GM21528 (cell line): ENCODE data around the gene MARK1.

Experiments used
- ATAC-seq: cut with Tn5 transposase; IDR thresholded peaks from one replicate; pipeline ENCODE4 v1.9.1; 2021; ENCODE audit warnings: mild to moderate bottlenecking, moderate library complexity; ENCODE audit not compliant: unreplicated experiment, low FRiP score

The MARK1 gene

DNA sequence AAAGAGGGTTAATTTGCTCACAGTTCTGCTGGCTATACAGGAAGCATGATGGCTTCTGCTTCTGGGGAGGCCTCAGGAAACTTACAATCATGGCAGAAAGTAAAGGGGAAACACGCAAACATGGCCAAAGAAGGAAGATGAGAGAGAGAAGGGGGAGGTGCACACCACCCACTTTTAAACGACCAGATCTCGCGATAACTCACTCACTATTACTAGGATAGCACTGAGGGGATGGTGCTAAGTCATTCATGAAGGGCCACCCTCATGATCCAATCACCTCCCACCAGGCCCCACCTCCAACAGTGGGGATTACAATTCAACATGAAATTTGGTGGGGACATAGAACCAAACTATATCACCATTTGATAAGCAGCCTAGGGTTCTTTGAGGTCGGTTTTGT is 159.9 kb downstream of the MARK1 start:
- no peak for ATAC-seq

DNA sequence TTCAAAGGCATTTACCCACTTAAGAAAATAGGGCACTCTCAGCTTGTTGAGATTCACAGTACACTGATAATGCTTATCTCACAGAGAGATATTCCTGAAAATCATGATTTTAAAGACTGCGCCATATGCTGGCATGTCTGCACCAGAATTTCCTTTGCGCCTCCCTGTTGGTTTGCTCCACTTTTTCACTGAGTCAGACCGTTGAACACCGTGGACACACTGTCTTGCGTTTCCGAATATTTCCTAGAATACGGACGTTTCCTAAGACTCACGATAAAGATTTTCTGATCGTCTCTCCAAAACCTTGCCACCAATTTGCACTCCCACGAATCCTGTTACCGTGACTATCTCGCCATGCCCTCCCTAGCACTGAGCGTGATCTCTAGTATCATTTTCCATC is 161.7 kb downstream of the MARK1 start:
- ATAC-seq: no peak

DNA sequence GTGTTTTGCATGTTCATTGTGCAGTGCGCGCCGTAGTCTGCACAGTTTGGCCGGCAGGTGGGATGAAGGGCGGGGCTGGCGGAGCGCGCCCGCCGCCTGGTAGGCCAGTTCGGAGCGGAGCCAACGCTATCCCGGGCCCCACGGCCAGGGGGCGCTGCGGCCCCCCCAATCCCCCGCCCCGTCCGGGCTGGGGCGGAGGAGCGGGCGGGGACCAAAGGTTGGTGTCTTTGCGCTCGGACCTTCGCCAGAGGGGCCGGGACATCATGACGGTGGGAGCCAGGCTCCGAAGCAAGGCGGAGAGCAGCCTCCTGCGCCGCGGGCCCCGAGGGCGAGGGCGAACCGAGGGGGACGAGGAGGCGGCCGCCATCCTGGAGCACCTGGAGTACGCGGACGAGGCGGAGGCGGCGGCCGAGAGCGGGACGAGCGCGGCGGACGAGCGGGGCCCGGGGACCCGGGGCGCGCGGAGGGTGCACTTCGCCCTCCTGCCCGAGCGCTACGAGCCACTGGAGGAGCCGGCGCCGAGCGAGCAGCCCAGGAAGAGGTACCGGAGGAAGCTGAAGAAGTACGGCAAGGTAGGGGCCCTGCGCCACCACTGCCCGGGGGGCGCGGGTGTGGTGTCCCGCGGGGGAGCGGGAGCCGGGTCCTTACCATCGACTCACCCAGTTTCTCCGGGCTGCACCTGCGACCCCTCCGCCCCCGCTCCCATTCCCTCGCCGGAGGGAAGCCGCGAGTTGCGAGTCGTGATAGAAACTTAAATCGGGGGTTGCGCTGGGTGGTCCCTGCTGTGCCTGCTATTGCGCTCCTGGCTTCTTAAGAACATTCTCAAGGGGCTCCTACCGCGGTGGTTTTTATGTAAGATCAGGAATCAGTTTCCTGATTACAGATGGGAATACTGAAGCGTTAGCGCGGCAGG is 162.5 kb downstream of the MARK1 start, which contains the start of gene C1orf115:
Gene C1orf115 (plus strand): TSS at position 224 of the 913 bp plus-strand sequence. CDS start 40 bp downstream, at position 264.
- peak; percentile 99 for ATAC-seq

DNA sequence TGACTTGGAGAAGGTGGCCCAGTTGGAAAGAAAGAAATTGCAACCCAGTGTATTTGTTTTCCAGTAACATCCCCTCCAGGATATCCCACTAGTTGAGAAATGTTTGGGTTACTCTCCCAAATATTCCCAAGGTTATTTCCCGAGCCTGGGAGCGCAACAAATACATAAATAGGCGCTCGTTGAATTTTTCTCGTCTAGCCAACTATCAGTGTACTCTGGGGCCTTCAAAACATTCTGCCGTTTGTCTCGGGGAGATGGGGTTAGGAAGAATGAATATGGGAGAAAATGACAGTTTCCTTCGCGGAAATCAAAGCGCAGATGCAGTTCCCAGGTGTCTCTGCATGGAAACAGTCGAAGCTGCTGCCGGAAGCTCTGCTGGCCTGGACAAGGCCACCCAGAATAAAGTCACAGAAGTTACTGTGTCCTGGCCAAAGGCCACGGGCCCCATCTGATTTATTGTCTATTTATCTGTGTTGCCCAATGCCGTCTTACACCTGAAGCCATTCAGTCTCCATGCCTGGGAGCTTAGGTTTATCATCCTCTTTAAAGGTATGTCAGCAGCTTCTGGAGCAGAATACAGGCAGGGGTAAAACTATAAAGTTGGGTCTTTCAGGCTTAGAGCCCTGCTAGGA is 163.2 kb downstream of the MARK1 start:
- ATAC-seq: no peak

DNA sequence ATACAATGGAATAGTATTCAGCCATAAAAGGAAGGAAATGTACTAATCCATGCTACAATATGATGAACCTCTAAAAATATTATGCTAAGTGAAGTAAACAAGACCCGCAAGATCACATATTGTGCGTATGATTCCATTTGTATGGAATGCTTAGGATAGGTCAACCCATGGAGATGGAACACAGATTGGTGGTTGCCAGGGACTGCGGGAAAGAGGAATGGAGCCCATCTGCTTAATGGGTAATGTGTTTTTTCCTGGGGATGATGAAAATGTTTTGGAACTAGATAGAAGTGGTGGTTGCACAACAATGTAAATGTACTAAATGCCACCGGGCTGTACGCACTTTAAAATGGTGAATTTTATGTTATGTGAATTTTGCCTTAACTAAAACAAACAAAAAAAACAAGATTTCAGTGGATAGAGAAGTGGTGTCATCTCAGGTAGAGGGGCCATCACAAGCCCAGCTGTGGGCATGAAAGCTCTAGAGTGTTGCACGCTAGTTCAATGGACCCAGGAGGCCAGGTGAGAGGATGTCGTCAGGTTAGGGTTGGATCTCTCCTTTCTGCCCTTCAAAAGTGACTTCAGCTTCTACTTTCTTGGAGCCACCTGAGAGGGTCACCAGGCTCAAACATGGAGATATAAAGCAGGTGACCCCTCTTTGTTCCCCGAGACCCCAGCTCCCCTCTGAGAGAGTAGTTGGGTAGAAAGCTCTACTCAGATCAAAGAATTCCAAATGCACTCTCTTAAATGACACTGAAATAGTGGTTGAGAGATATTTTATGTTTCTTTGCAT is 164.7 kb downstream of the MARK1 start:
- ATAC-seq: no peak

DNA sequence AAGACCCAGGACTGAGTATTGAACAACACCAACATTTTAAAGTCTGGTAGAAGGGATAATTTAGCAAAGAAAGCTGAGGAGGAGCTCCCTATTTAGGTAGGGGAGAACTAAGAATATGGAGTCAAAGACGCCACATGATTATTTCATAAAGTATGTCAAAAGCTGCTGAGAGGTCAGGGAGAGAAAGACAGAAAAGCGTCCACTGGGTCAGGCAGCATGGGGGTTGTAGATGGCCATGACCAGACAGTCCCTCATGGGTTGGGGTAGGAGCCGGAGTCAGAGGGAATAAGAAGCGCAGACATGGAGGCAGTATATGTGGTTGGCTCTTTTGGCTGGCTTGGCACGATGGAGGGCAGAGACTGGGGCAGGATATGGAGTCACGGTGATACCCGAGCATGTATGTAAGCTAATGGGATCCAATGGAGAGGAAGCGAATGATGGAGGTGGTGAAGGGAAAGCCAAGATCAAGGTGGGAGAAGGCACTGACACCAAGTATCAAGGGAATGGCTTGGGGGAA is 167.0 kb downstream of the MARK1 start:
- no peak for ATAC-seq

DNA sequence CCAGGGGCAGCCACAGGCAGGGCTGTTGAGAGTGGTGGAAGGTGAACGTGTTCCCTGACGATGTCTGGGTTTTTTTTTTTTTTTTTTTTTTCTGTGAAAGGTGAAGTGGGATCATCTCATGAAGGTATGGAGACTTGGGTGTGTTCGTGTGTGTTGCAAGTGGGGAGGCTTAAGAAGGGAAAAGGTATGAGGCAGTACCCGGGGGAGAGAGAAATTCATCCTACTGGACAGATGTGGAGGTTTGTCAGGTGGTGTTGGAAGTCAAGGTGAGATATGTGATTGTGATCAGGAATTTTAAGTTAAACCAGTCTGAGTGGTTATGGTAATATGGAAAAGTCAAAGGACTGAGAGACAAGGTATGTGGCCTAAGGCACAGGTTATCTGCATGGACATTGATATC is 167.5 kb downstream of the MARK1 start:
- no peak for ATAC-seq

DNA sequence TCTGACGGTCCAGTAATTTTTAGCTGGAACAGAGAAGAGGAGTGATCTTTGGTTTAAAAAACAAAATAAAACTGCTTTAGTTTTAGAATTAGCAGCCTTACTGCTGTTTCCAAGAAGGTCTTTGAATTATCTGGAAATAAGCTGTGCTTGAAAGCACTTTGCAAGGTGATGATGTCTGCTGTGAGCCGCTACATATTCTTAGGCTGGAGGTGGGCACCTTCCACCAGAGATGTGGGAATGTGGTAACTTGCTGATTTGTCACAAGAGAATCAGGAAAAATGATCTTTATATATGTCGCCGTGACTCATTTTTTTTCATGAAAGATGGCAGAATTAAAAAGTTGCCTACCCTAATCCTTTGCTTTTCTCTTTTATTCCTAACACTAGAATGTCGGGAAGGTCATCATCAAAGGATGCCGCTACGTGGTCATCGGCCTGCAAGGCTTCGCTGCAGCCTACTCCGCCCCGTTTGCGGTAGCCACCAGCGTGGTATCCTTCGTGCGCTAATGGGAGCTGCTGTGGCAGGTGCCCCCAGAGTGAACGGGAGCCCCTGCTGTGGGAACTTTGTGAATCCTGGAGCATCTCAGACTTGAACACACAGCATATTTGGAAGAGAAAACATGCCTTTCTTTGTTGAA is 168.4 kb downstream of the MARK1 start:
- ATAC-seq: no peak

DNA sequence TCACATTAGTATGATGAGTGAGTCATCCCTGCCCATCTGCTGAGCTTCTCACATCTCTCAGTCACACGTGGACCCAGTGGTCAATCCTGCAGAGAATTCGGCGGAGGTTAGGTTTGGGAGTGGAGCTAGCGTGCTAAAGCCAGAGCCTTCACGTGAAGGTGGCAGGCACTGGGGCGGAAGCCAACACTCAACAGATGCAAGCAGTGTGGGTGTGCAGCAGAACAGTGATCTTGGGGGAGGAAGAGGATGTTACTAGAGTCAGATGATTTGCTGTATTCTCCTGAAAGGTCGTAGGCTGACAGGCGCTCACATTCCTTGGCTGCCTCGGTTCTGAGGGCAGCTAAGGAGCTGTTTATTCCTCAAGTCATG is 168.9 kb downstream of the MARK1 start:
- no peak for ATAC-seq

DNA sequence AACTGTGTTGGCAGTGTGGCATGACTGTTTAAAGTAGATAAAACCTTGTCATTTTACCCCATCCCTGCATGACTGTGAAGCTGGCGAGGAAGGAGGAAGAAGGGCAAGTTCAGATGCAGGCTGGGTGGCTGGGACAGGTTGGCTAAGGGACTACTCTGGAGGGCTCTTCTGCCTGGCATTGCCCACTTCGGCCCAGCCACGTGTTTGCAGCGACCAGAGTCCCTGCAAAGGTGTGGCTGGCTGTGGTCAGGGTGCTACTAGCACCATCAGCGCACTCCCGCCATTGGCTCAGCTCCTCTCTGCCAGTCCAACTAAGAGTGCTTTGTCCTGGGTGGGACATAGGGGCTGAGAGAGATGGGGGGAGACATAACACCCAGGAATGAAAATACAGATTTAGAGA is 169.4 kb downstream of the MARK1 start:
- ATAC-seq: no peak

DNA sequence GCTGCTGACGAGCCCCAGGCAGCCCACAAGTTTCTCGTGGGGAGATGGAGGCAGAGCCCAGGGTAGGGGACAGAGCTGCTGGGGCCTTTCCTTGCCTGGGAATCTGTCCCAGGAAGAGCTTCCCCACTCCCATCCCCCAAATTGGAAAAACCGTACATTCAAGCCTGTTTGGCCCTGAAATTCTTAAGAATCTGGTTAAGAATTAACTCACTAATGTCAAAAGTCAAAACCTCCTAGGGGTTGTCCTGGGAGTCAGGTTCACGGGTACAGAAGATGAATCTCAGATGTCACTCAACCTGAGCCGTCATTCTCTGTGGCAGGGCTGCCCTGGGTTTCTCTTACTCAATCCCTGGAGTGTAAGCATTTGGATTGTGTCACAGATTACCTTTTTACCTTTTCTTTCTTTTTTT is 170.7 kb downstream of the MARK1 start:
- no peak for ATAC-seq

DNA sequence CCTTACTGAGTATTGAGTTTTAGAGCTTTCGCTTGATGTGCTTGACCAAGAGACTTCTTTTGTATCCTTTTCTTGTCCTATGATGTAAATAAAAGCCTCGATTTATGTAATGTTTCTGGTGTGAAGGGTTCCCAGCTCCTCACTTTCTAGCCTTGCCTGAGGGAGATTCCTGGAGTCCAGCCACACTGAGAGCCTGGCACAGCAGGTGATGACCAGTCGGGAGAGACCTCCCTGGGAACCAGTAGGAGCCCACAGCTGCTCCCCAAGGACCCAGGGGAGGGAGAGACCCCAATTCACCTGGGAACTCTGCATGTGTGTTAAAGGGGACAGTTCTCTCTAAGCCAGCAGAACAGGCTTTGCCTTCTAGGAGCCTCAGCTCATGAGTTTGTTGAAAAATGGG is 171.1 kb downstream of the MARK1 start:
- ATAC-seq: no peak

DNA sequence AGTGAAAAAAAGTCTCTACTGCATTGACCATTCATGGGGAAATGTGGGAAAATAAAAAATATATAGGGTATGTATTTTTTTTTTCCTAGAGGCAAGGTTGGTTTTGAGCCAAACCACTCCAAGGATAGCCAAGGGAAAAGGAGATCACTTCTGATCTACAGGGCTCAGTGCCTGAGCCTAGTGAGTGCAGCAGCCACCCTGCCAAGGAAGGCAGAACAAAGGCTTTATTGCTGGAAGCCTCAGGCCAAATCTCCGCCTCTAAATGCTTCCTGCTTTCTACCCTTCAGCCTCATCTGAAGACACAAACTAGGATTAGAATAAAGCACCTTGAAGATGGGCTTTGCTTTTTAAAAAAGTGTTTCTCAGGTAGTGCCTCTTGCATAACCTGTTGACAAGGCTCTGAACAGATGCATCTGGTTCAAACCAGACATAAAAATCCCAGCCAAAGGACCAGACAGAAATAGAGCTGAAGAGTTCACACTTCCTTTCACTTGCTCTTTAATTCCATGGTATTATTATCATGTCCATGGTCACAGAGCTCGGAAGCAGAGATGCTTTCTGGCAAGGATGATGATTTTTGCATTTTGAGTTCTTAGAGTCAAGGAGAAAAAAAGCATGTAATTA is 172.7 kb downstream of the MARK1 start:
- no peak for ATAC-seq

DNA sequence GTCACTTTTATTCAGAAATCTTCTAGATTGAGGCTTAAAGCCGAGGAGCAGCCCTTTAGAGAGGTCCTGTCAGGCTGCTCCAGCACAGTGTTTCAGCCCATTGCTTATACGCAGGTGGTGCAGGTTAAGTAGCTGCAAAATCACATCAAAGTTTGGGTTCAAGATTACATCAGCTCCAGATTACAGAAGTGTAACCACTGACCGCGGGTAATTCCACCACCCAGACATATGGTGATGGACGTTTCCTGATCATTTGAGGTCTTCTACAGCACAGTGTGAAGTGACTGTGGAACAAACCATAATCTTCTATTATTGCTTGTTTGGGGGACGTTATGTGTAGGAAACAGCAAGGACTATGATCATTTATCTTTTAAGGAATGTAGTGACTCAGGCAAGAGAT is 174.0 kb downstream of the MARK1 start:
- ATAC-seq: no peak

DNA sequence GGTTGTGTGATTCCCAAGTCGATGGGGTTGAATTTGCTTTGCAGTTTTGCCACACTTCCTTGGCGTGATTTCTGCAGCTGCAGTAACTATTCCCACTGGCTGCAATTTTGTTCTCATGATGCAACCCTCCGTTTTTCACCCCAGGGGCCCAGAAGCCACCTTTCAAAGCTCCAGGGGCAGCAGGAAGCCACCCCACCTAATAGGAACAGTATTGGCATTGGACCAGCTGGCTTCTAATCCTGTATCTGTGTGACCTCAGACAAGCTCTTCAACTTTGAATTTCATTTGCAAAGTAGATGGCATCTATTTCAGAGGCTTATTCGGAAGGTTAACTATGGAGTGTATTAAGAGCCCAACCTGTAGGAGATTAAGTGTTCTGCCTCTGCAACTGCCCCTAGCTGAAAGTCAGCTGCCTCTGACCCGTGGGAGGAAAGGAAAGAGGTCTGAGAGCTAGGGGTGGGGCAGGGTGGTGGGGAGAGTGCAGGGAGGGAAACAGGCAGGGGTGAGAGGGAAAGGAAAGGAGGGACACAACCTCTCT is 174.9 kb downstream of the MARK1 start:
- ATAC-seq: no peak

DNA sequence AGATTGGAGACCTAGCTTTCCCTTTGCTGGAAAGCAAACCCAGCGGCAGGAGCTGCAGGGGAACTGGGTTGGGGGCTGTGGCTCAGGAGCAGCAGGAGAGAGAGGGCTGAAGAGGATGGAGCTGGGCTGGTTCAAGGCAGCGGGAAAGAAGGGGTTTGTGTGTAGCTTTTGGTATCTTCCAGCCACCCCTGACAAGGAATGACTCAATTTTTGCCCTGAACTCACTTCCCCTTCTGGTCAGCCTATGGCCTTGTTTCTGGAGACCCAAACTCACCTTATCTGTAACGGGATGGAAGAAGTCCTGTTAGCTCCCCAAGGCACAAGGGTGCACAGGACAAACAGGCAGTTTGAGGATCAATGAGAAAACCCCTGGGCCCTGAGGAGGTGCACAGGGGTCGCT is 175.4 kb downstream of the MARK1 start:
- no peak for ATAC-seq

DNA sequence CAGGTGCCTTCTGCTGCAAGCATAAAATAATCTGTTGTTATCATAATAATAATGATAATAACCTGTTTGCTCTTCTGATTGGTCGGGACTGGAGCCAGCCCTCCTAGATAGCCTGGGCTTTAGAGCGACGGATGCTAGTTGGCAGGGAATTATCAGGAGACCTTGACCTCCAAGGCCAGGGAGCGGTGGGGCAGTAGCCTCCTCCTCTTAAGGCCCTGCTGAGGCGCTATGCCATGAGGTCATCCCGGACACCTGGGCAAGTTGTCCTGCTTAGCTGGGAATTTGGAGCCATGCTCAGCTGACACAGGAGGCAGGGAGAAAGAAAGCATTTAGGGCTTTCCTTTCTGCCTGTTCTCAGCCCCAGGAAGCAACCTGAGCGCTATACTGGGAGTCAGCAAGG is 177.8 kb downstream of the MARK1 start:
- ATAC-seq: no peak

DNA sequence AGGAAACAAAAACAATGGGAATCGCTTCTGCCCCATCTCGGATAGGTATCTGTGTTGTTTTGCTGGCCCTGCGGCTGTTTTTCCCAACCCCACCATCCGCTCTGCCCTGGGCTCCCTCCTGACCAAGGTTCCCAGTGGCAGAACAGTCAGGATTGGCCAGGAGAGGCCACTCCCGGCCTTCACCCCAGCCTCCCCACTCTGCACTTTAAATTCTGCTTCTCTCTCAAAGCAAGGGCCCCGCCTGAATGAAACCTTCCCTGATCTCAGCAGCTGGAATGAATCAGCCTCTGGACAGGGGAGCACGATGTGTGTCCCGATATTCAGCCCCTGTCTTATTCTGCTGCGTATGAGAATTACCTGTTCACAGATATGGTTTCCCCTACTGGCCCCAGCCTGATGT is 178.5 kb downstream of the MARK1 start:
- no peak for ATAC-seq

DNA sequence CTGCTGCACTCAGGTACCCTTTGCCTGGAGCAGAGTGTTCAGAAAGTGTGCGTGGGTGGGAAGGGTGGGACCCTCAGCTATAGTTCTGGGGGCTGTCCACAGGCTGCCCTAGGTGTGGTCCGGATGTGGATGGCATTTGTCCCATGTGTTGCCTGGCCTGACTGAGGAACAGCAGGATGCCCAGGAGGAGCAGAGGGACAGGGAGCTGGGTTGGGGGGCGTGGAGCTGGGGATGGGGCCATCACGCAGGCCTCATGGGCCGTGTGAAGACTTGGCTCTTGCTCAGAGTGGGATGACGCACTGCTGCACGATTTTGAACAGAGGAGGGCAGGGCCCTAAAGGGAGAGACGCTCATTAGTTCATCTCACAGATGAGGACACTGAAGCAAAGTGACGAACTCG is 179.2 kb downstream of the MARK1 start:
- ATAC-seq: no peak

DNA sequence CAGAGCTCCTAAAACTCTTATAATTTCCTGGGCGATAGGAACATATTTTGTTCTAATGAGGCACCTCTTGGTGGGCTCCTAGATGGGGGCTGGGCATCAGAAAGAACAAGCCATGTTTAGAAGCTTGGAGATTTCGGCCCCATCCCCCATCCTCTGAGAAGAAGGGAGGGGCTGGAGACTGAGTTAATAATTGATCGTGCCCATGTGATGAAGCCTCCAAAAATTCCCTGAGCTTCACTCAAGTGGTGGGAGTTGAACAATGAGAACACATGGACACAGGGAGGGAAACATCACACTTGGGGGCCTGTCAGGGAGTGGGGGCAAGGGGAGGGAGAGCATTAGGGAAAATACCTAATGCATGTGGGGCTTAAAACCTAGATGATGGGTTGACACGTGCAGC is 180.3 kb downstream of the MARK1 start:
- ATAC-seq: no peak
